Thyroid gland (tissue), 4 donors: ENCODE results near the gene NIFK. TPM values are rescaled to one million over a fixed set of nuclear protein-coding genes. Genes with fewer than 3 reads are reported as not detected.

ENCODE experiments used
- DNase-seq, 2 donors: peaks; one replicate each; pipeline ENCODE4 v3.0.0-alpha.2; 2019
- H3K27ac ChIP-seq, 3 donors: fragments of 200-600 bp; sonication (generic); 1 replicate in 2 of 3; 2 replicates in 1 of 3; pipeline ENCODE4 v1.5.1; 2016 to 2019; ENCODE audit warnings: mild to moderate bottlenecking in 1 of 3, moderate library complexity in 1 of 3
- H3K27me3 ChIP-seq: fragments of 200-600 bp; sonication (generic); one replicate; pipeline ENCODE4 v1.5.1; 2019
- H3K36me3 ChIP-seq, 2 donors: fragments of 200-600 bp; sonication (generic); one replicate each; pipeline ENCODE4 v1.5.1; 2016 to 2019
- H3K4me1 ChIP-seq, 2 donors: fragments of 200-600 bp; sonication (generic); one replicate each; pipeline ENCODE4 v1.5.1; 2017 to 2019
- H3K4me3 ChIP-seq, 3 donors: fragments of 200-600 bp; sonication (generic); replicated peaks in 1 of 3; 1 replicate in 2 of 3; 2 replicates in 1 of 3; pipeline ENCODE4 v1.5.1; 2016; ENCODE audit warnings: mild to moderate bottlenecking in 1 of 3
- H3K9me3 ChIP-seq: fragments of 200-600 bp; sonication (generic); one replicate; pipeline ENCODE4 v1.5.1; 2017
- POLR2A ChIP-seq, 2 donors: fragments of 450-650 bp; IDR thresholded peaks; one replicate each; pipeline ENCODE4 v1.6.1; 2017; ENCODE audit warnings: antibody characterized with exemption in 2 of 2, mild to moderate bottlenecking in 2 of 2, moderate library complexity in 1 of 2
- WGBS, 2 donors: methylation state at CpG; one replicate each; pipeline ENCODE4 v1.1.5; 2017; 5-methylcytosine and 5-hydroxymethylcytosine counted together
- intact Hi-C: fragments of 100-400 bp; cut with DNase I; formaldehyde crosslinking; loops from one replicate; pipeline ENCODE4 v1.15.1; 2023
- total RNA-seq, 4 donors: library from RNA; depleted of rRNA; stranded (reverse); fragments of >200 nt; gene quantifications; one replicate each; pipeline ENCODE4 v1.2.3, GENCODE V29; 2016
- TF ChIP-seq, protein P1 (sequence below), 6 experiments: fragments of 200-600 bp in 3 of 6; fragments of 450-650 bp in 3 of 6; sonication (generic) in 3 of 6; IDR thresholded peaks; one replicate each; pipeline ENCODE4 v1.5.1; 2016 to 2019; ENCODE audit warnings: antibody characterized with exemption in 6 of 6, mild to moderate bottlenecking in 2 of 6, inconsistent platforms in 1 of 6, moderate library complexity in 1 of 6

NIFK gene
- total RNA-seq, 4 donors from 2014 or later = 19.1 to 72.2 (median 35.4) TPM

DNA sequence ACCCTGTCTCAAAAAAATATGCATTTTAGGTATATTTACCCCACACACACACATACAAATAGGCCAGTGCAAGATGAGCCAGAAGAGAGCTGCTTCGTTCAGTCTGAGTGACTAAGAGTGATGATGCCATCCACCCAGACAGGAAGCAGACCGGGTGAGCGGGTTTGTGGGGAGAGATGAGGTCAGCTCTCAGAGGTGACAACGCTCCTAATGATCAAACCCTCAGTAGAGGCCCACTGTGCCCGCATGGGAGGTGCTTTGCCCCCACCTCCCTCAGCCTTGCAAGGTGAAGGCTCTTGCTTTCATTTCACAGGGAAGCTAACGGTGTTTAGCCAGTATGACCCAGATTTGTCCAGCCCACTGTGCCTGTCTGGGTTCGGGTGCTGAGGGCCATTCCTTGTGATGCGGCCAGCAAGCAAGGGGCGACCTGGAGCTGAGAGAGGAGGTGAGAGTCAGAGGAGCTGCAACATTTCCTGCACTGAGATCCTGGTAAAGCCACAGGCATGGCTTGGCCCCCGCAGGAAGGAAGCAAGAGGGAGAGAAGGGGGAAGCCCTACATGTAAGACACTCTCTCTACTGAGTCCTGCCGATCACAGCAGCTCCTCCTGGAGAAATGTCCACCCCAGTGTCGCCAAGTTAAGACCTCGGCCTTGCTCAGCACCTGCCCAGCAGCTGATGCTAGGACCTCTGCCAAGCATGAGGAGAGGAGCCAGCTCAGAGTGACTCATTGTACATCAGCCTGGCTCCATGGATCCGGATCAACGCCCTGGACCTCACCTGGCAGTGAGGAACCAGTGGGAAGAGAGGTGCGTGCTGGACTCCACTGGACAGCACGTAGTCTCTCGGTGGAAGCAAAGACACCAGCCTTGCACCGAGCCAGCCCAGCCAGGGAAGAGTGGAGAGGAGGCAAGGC lies 37.0 kb downstream of the NIFK start:
- Histone ChIP-seq H3K27ac (no peak overlapping the region), H3K36me3 (no peaks in the 10 kb centered on the region), H3K4me1 (peaks cover 5 to 11% of the 10 kb centered on the region in 2 donors), H3K27me3 (no peaks in the 10 kb centered on the region), H3K9me3 (no peaks in the 10 kb centered on the region), H3K4me3 (no peak overlapping the region)
- TF ChIP-seq, protein P1, sequence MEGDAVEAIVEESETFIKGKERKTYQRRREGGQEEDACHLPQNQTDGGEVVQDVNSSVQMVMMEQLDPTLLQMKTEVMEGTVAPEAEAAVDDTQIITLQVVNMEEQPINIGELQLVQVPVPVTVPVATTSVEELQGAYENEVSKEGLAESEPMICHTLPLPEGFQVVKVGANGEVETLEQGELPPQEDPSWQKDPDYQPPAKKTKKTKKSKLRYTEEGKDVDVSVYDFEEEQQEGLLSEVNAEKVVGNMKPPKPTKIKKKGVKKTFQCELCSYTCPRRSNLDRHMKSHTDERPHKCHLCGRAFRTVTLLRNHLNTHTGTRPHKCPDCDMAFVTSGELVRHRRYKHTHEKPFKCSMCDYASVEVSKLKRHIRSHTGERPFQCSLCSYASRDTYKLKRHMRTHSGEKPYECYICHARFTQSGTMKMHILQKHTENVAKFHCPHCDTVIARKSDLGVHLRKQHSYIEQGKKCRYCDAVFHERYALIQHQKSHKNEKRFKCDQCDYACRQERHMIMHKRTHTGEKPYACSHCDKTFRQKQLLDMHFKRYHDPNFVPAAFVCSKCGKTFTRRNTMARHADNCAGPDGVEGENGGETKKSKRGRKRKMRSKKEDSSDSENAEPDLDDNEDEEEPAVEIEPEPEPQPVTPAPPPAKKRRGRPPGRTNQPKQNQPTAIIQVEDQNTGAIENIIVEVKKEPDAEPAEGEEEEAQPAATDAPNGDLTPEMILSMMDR (IDR thresholded peaks at IDR 0.05) = no peak
- TF ChIP-seq POLR2A (IDR thresholded peaks at IDR 0.05) = no peak
- peak; percentile 83 to 93 for DNase-seq
- intact Hi-C loops = loop anchor here (10.0 kb wide), 1 partner anchor 615 kb away; no protein-coding TSS in a partner anchor
- WGBS, 2 donors = 56 to 57% methylated on average over 14 to 19 of the region's 19 CpGs

DNA sequence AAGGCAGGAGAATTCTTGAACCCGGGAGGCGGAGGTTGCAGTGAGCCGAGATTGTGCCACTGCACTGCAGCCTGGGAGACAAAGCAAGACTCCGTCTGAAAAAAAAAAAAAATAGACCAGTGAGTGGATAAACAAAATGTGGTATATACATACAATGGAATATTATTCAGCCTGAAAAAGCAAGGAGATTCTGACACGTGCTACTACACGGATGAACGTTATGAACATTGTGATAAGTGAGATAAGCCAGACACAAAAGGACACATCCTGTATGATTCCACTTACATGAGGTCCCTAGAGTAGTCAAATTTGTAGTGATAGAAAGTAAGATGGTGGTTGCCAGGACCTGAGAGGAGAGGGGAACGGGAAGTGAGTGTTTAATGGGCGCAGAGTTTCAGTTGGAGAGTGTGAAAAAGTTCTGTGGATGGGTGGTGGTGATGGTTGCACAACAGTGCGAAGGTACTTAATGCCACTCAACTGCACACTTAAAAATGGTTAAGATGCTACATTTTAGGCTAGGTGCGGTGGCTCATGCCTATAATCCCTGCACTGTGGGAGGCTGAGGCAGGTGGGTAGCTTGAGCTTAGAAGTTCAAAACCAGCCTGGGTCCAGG lies 38.3 kb downstream of the NIFK start:
- TF ChIP-seq, protein P1 (IDR thresholded peaks at IDR 0.05) = no peak
- no peak for TF ChIP-seq POLR2A (IDR thresholded peaks at IDR 0.05)
- DNase-seq = no peak
- Histone ChIP-seq H3K4me1 (peaks cover 5 to 11% of the 10 kb centered on the region in 2 donors), H3K4me3 (no peak overlapping the region), H3K27me3 (no peaks in the 10 kb centered on the region), H3K9me3 (no peaks in the 10 kb centered on the region), H3K27ac (no peak overlapping the region), H3K36me3 (no peaks in the 10 kb centered on the region)
- 85 to 86% methylated on average over 11 of the region's 11 CpGs for WGBS, 2 donors
- intact Hi-C loops = no loop called here

DNA sequence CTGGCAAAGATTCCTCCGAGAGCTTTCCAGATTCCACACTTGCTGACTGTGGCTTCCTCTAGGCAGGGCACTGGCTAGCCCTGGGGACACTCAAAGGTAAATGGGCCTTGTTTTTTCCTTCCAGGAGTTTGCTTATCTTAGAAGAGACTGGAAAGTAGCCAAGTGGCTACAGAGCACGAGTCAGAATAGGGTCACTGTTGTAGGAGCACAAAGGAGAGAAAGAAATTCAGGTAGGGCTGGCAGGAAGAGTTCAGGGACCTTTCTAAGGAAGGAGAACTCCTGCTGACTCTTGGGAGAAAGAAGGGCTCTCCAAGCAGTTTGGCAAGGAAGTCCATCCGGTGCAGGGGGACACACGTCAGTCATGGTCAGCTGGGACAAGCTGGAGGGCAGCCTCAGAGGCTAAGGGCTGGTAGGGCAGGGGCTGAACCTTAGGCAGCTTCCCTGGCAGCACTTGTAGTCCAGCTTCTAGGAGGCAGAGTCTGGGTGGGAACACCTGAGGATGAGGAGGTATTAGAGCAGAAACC lies 39.5 kb downstream of the NIFK start:
- intact Hi-C loops = no loop called here
- Histone ChIP-seq H3K9me3 (no peaks in the 10 kb centered on the region), H3K27me3 (no peaks in the 10 kb centered on the region), H3K36me3 (no peaks in the 10 kb centered on the region), H3K4me3 (no peak overlapping the region), H3K4me1 (peaks cover 5 to 11% of the 10 kb centered on the region in 2 donors), H3K27ac (peak overlapping the region; percentile 46 to 74 (median 67))
- peak; percentile 41 to 52 for DNase-seq
- TF ChIP-seq, protein P1 (IDR thresholded peaks at IDR 0.05) = no peak
- TF ChIP-seq POLR2A (IDR thresholded peaks at IDR 0.05) = no peak
- WGBS, 2 donors = 22 to 25% methylated on average over 4 of the region's 4 CpGs

DNA sequence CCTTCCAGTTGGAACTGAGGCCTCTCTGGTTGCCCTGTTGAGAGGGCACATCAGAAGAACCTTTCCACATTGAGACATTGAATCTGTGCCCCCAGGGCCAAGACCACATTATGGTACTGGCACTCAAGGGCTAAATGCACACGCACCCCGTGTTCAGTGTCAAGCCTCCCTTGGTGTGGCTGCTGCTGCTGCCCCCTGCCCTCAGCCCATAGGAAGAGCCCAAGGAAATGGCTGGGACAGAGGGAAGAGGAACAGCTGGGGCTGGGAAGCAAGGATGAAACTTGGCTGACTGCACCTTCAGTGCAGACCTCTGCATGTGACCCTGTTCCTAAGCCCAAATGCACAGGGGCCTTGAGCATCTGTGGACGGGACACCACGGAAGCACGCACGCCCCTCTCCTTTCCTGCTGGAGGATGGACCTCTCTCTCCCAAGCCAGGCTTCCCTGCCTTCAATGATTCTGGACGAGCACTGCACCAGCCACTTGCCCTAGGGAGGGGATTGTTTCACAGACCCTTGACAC lies 40.2 kb downstream of the NIFK start:
- Histone ChIP-seq H3K4me1 (peaks cover 5 to 11% of the 10 kb centered on the region in 2 donors), H3K4me3 (no peak overlapping the region), H3K27ac (peak overlapping the region; percentile 46 to 74 (median 67)), H3K36me3 (no peaks in the 10 kb centered on the region), H3K27me3 (no peaks in the 10 kb centered on the region), H3K9me3 (no peaks in the 10 kb centered on the region)
- 71 to 83% methylated on average over 6 to 7 of the region's 7 CpGs for WGBS, 2 donors
- DNase-seq = no peak
- intact Hi-C loops = no loop called here
- TF ChIP-seq, protein P1 (IDR thresholded peaks at IDR 0.05) = no peak
- TF ChIP-seq POLR2A (IDR thresholded peaks at IDR 0.05) = no peak
